ENCODE results near the gene CBLC.

GRCh38 chr19:44728178-44728577, 49.5 kb upstream of the CBLC start:
- TF ChIP-seq POLR2AphosphoS5 (IDR thresholded peaks at IDR 0.05; ENCODE audit: borderline replicate concordance, low read depth, low read length) (no peak), EZH2 (IDR thresholded peaks at IDR 0.05) (no peak)

Data from SK-N-MC (cell line).